Liver (tissue), 3 donors: ENCODE results near the gene SLBP.

Source experiments
- ATF3 ChIP-seq: IDR thresholded peaks from 2 replicates; pipeline ENCODE4 v1.6.1; 2016; ENCODE audit warnings: antibody characterized with exemption
- EGR1 ChIP-seq, 2 donors: IDR thresholded peaks; 2 replicates each; pipeline ENCODE4 v1.6.1; 2016 to 2018; ENCODE audit warnings: antibody characterized with exemption in 2 of 2, low read depth in 2 of 2
- FOXA1 ChIP-seq: IDR thresholded peaks from 2 replicates; pipeline ENCODE4 v1.6.1; 2016; ENCODE audit warnings: antibody characterized with exemption
- MAX ChIP-seq: IDR thresholded peaks from 2 replicates; pipeline ENCODE4 v1.6.1; 2016; ENCODE audit warnings: antibody characterized with exemption
- NR2F2 ChIP-seq: IDR thresholded peaks from 2 replicates; pipeline ENCODE4 v1.6.1; 2016; ENCODE audit warnings: antibody characterized with exemption
- TAF1 ChIP-seq: conservative IDR thresholded peaks from 2 replicates; pipeline ENCODE4 v1.6.1; 2016; ENCODE audit warnings: antibody characterized with exemption, mild to moderate bottlenecking
- YY1 ChIP-seq: IDR thresholded peaks from 2 replicates; pipeline ENCODE4 v1.6.1; 2016; ENCODE audit warnings: antibody characterized with exemption, mild to moderate bottlenecking
- TF ChIP-seq, protein P1 (sequence below): fragments of 150-350 bp; IDR thresholded peaks from 2 replicates; pipeline ENCODE4 v1.5.1; 2017; ENCODE audit warnings: improper control_type of control experiment, low read depth, low read length; ENCODE audit not compliant: missing input control
- TF ChIP-seq, protein P2 (sequence below): IDR thresholded peaks from 2 replicates; pipeline ENCODE4 v1.6.1; 2016; ENCODE audit warnings: antibody characterized with exemption
- donor health status: healthy.
- donor health status: healthy.

DNA sequence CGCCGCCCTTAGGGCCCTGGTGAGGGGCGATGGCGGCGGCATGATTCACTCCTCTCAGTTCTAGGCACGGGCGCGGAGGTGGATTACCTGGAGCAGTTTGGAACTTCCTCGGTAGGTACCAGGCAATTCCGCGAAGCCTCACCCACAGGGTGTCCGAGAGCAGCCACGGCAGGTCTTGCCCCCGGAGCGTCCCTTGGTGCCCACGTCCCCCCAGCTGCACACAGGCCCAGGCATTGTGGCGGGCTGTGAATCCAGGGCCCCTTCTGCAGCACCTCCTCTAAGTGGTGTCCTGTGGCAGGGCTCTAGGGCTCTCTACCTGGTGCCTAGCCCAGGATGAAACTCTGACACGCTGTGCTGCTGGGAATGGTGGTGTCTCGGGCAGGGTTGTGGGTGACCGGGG, 23.1 kb upstream of the SLBP start:
- no peak for TF ChIP-seq FOXA1
- TF ChIP-seq, protein P1, sequence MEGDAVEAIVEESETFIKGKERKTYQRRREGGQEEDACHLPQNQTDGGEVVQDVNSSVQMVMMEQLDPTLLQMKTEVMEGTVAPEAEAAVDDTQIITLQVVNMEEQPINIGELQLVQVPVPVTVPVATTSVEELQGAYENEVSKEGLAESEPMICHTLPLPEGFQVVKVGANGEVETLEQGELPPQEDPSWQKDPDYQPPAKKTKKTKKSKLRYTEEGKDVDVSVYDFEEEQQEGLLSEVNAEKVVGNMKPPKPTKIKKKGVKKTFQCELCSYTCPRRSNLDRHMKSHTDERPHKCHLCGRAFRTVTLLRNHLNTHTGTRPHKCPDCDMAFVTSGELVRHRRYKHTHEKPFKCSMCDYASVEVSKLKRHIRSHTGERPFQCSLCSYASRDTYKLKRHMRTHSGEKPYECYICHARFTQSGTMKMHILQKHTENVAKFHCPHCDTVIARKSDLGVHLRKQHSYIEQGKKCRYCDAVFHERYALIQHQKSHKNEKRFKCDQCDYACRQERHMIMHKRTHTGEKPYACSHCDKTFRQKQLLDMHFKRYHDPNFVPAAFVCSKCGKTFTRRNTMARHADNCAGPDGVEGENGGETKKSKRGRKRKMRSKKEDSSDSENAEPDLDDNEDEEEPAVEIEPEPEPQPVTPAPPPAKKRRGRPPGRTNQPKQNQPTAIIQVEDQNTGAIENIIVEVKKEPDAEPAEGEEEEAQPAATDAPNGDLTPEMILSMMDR: no peak
- no peak for TF ChIP-seq MAX
- TF ChIP-seq YY1: no peak
- TF ChIP-seq, protein P2, sequence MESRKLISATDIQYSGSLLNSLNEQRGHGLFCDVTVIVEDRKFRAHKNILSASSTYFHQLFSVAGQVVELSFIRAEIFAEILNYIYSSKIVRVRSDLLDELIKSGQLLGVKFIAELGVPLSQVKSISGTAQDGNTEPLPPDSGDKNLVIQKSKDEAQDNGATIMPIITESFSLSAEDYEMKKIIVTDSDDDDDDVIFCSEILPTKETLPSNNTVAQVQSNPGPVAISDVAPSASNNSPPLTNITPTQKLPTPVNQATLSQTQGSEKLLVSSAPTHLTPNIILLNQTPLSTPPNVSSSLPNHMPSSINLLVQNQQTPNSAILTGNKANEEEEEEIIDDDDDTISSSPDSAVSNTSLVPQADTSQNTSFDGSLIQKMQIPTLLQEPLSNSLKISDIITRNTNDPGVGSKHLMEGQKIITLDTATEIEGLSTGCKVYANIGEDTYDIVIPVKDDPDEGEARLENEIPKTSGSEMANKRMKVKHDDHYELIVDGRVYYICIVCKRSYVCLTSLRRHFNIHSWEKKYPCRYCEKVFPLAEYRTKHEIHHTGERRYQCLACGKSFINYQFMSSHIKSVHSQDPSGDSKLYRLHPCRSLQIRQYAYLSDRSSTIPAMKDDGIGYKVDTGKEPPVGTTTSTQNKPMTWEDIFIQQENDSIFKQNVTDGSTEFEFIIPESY: no peak
- no peak for TF ChIP-seq NR2F2
- no peak for TF ChIP-seq EGR1 (IDR thresholded peaks at IDR 0.05; ENCODE audit: low read depth in 2 of 2)
- TF ChIP-seq ATF3: no peak
- TF ChIP-seq TAF1: no peak
